SK-N-MC (cell line): ENCODE results near the gene UNC13B.

Experiments
- DNase-seq: peaks from one replicate; pipeline ENCODE4 v3.0.0-alpha.2; 2011; ENCODE audit warnings: low read depth, low spot score
- H3K27ac ChIP-seq: fragments of 200-600 bp; sonication (generic); 2 replicates; pipeline ENCODE4 v1.5.1; 2016; ENCODE audit warnings: mixed run types
- H3K36me3 ChIP-seq: fragments of 200-600 bp; sonication (generic); 2 replicates; pipeline ENCODE4 v1.6.1; 2017; ENCODE audit warnings: antibody characterized with exemption, low read length, mixed read lengths; ENCODE audit not compliant: insufficient read depth
- H3K4me3 ChIP-seq: fragments of 200-600 bp; sonication (generic); 2 replicates; pipeline ENCODE4 v1.5.1; 2016
- H3K9ac ChIP-seq: fragments of 200-600 bp; sonication (generic); 2 replicates; pipeline ENCODE4 v1.8.0; 2017; ENCODE audit warnings: mixed run types, mixed read lengths; ENCODE audit not compliant: insufficient read length
- H3K9me3 ChIP-seq: fragments of 200-600 bp; sonication (generic); 2 replicates; pipeline ENCODE4 v1.6.1; 2017; ENCODE audit warnings: low read depth, mild to moderate bottlenecking, antibody characterized with exemption, low read length, moderate library complexity, mixed read lengths
- EZH2 ChIP-seq: fragments of 200-600 bp; sonication (generic); IDR thresholded peaks from one replicate; pipeline ENCODE4 v1.6.1; 2017; ENCODE audit warnings: antibody characterized with exemption
- FOXP2 ChIP-seq: optimal IDR thresholded peaks from 2 replicates; pipeline ENCODE3; 2011; ENCODE audit warnings: mild to moderate bottlenecking, moderate library complexity; ENCODE audit not compliant: insufficient read depth; ENCODE audit errors: extremely low read length, control extremely low read depth
- POLR2AphosphoS5 ChIP-seq: IDR thresholded peaks from 2 replicates; pipeline ENCODE4 v1.6.1; 2012; ENCODE audit warnings: mild to moderate bottlenecking, low read depth, low read length, borderline replicate concordance

Gene UNC13B

GRCh38 chr9:35254984-35255857, 93.4 kb downstream of the UNC13B start:
- H3K36me3 ChIP-seq: no peaks in the 10 kb centered on the region
- DNase-seq: no peak
- TF ChIP-seq EZH2: no peak
- no peak for TF ChIP-seq FOXP2
- no peak for TF ChIP-seq POLR2AphosphoS5
- no peaks in the 10 kb centered on the region for H3K9me3 ChIP-seq
- H3K27ac ChIP-seq: no peak overlapping the region
- no peak overlapping the region for H3K4me3 ChIP-seq
- no peak overlapping the region for H3K9ac ChIP-seq

GRCh38 chr9:35257986-35258659, 96.3 kb downstream of the UNC13B start:
- Histone ChIP-seq H3K4me3 (no peak overlapping the region), H3K36me3 (no peaks in the 10 kb centered on the region), H3K9me3 (no peaks in the 10 kb centered on the region), H3K9ac (no peak overlapping the region), H3K27ac (no peak overlapping the region)
- TF ChIP-seq POLR2AphosphoS5 (no peak), FOXP2 (no peak), EZH2 (no peak)
- no peak for DNase-seq

GRCh38 chr9:35258660-35259474, 97.1 kb downstream of the UNC13B start:
- DNase-seq: peak; percentile 52
- no peaks in the 10 kb centered on the region for H3K36me3 ChIP-seq
- no peak overlapping the region for H3K4me3 ChIP-seq
- TF ChIP-seq POLR2AphosphoS5: no peak
- no peak for TF ChIP-seq EZH2
- no peak for TF ChIP-seq FOXP2
- H3K27ac ChIP-seq: no peak overlapping the region
- H3K9me3 ChIP-seq: no peaks in the 10 kb centered on the region
- H3K9ac ChIP-seq: no peak overlapping the region

- no peak for TF ChIP-seq FOXP2
- no peak for TF ChIP-seq EZH2
- no peak for TF ChIP-seq POLR2AphosphoS5
- no peaks in the 10 kb centered on the region for H3K36me3 ChIP-seq
- H3K27ac ChIP-seq: no peak overlapping the region
- H3K9me3 ChIP-seq: no peaks in the 10 kb centered on the region
- no peak for DNase-seq
- no peak overlapping the region for H3K4me3 ChIP-seq
- H3K9ac ChIP-seq: no peak overlapping the region
These were observed 98.4 kb downstream of the UNC13B start for GRCh38 chr9:35260186-35260585.

- TF ChIP-seq POLR2AphosphoS5: no peak
- no peak for TF ChIP-seq FOXP2
- TF ChIP-seq EZH2: no peak
- Histone ChIP-seq H3K36me3 (no peaks in the 10 kb centered on the region), H3K4me3 (no peak overlapping the region), H3K9ac (no peak overlapping the region), H3K9me3 (no peaks in the 10 kb centered on the region), H3K27ac (no peak overlapping the region)
- DNase-seq: no peak
These were observed 100.3 kb downstream of the UNC13B start for GRCh38 chr9:35262064-35262463.

GRCh38 chr9:35267710-35268109, 105.9 kb downstream of the UNC13B start:
- no peak for DNase-seq
- no peak overlapping the region for H3K27ac ChIP-seq
- H3K9me3 ChIP-seq: no peaks in the 10 kb centered on the region
- no peak overlapping the region for H3K9ac ChIP-seq
- H3K4me3 ChIP-seq: no peak overlapping the region
- TF ChIP-seq POLR2AphosphoS5 (no peak), FOXP2 (no peak), EZH2 (no peak)
- H3K36me3 ChIP-seq: no peaks in the 10 kb centered on the region

- Histone ChIP-seq H3K9me3 (no peaks in the 10 kb centered on the region), H3K4me3 (no peak overlapping the region), H3K27ac (no peak overlapping the region), H3K36me3 (no peaks in the 10 kb centered on the region), H3K9ac (no peak overlapping the region)
- TF ChIP-seq POLR2AphosphoS5: no peak
- TF ChIP-seq FOXP2: no peak
- TF ChIP-seq EZH2: no peak
- no peak for DNase-seq
These were observed 108.1 kb downstream of the UNC13B start for GRCh38 chr9:35269919-35270318.

- H3K4me3 ChIP-seq: no peak overlapping the region
- H3K36me3 ChIP-seq: no peaks in the 10 kb centered on the region
- no peak overlapping the region for H3K9ac ChIP-seq
- H3K9me3 ChIP-seq: no peaks in the 10 kb centered on the region
- DNase-seq: no peak
- no peak for TF ChIP-seq FOXP2
- TF ChIP-seq POLR2AphosphoS5: no peak
- no peak for TF ChIP-seq EZH2
- H3K27ac ChIP-seq: no peak overlapping the region
These were observed 109.8 kb downstream of the UNC13B start for GRCh38 chr9:35271637-35272036.
